Ramos (cell line): ENCODE measurements around the gene FPGS.

ENCODE experiments used
- in situ Hi-C: fragments of 300-500 bp; cut with MboI; formaldehyde crosslinking; loops from one replicate; pipeline ENCODE4 v1.14.3; 2022; ENCODE audit warnings: low sequenced_read_pairs; ENCODE audit not compliant: unreplicated experiment

Gene FPGS

GRCh38 chr9:127809540-127810377, 7.1 kb downstream of the FPGS start:
- in situ Hi-C loops: no loop called here

GRCh38 chr9:127810378-127811187, 7.9 kb downstream of the FPGS start:
- in situ Hi-C loops: no loop called here

- in situ Hi-C loops: no loop called here
Observed at GRCh38 chr9:127812011-127812410, 9.3 kb downstream of the FPGS start.

GRCh38 chr9:127812936-127813675, 10.4 kb downstream of the FPGS start:
- in situ Hi-C loops: no loop called here

GRCh38 chr9:127813686-127814226, 11.1 kb downstream of the FPGS start:
- in situ Hi-C loops: no loop called here

GRCh38 chr9:127814619-127815511, 12.2 kb downstream of the FPGS start:
- in situ Hi-C loops: no loop called here

GRCh38 chr9:127815512-127816361, 13.1 kb downstream of the FPGS start:
- in situ Hi-C loops: no loop called here

GRCh38 chr9:127816362-127816725, 13.7 kb downstream of the FPGS start:
- in situ Hi-C loops: no loop called here

GRCh38 chr9:127816728-127817127, 14.0 kb downstream of the FPGS start:
- in situ Hi-C loops: no loop called here

- in situ Hi-C loops: no loop called here
Observed at GRCh38 chr9:127817881-127818434, 15.3 kb downstream of the FPGS start.

GRCh38 chr9:127818574-127818973, 15.9 kb downstream of the FPGS start:
- in situ Hi-C loops: no loop called here

- in situ Hi-C loops: no loop called here
Observed at GRCh38 chr9:127822108-127822507, 19.4 kb downstream of the FPGS start.

GRCh38 chr9:127825319-127826051, 22.8 kb downstream of the FPGS start:
- in situ Hi-C loops: no loop called here

GRCh38 chr9:127826253-127826913, 23.7 kb downstream of the FPGS start:
- in situ Hi-C loops: no loop called here

GRCh38 chr9:127828262-127829031, 25.8 kb downstream of the FPGS start:
- in situ Hi-C loops: no loop called here

- in situ Hi-C loops: no loop called here
Observed at GRCh38 chr9:127829205-127829906, 26.7 kb downstream of the FPGS start.
